GM18870 (cell line): Measurements from ENCODE around the gene PVALEF.

ENCODE experiments used
- ATAC-seq: cut with Tn5 transposase; IDR thresholded peaks from one replicate; pipeline ENCODE4 v1.9.1; 2021; ENCODE audit warnings: moderate library complexity; ENCODE audit not compliant: unreplicated experiment

The PVALEF gene

GRCh38 chr17:81194941-81195901 is 29.9 kb downstream of the PVALEF start:
- ATAC-seq = no peak

- no peak for ATAC-seq
Observed at GRCh38 chr17:81195941-81196495, 30.7 kb downstream of the PVALEF start.

- no peak for ATAC-seq
Observed at GRCh38 chr17:81196505-81197408, 31.4 kb downstream of the PVALEF start.

- ATAC-seq = no peak
Observed at GRCh38 chr17:81197409-81197795, 32.1 kb downstream of the PVALEF start.

GRCh38 chr17:81197831-81198490 is 32.7 kb downstream of the PVALEF start:
- no peak for ATAC-seq

GRCh38 chr17:81198826-81199481 is 33.6 kb downstream of the PVALEF start:
- no peak for ATAC-seq

- ATAC-seq = no peak
Observed at GRCh38 chr17:81199482-81199830, 34.1 kb downstream of the PVALEF start.

- ATAC-seq = no peak
Observed at GRCh38 chr17:81200201-81200600, 34.9 kb downstream of the PVALEF start.

GRCh38 chr17:81200695-81201580 is 35.6 kb downstream of the PVALEF start:
- ATAC-seq = no peak

- no peak for ATAC-seq
Observed at GRCh38 chr17:81202318-81202717, 37.0 kb downstream of the PVALEF start.

GRCh38 chr17:81203136-81203535 is 37.8 kb downstream of the PVALEF start:
- ATAC-seq = no peak

- no peak for ATAC-seq
Observed at GRCh38 chr17:81204578-81204977, 39.3 kb downstream of the PVALEF start.

- ATAC-seq = no peak
Observed at GRCh38 chr17:81206166-81206565, 40.9 kb downstream of the PVALEF start.

GRCh38 chr17:81206657-81207056 is 41.4 kb downstream of the PVALEF start:
- no peak for ATAC-seq

GRCh38 chr17:81207610-81208581 is 42.6 kb downstream of the PVALEF start:
- ATAC-seq = no peak

- no peak for ATAC-seq
Observed at GRCh38 chr17:81208651-81209050, 43.3 kb downstream of the PVALEF start.

GRCh38 chr17:81209141-81209540 is 43.8 kb downstream of the PVALEF start:
- ATAC-seq = no peak

GRCh38 chr17:81210466-81210865 is 45.2 kb downstream of the PVALEF start:
- ATAC-seq = no peak
